ENCODE results near the gene FBXO45.
"Not testable (repeated sequence)": the region's sequence is repeated elsewhere in the genome, so short reads cannot be mapped to it uniquely, and the experiment has no call there.

The FBXO45 gene

GRCh38 chr3:196546537-196546936, 21.9 kb upstream of the FBXO45 start:
- no peaks in the 10 kb centered on the region for H3K9me2 ChIP-seq (replicated peaks; ENCODE audit: low read depth, low read length)
- no peaks in the 10 kb centered on the region for H3K27me3 ChIP-seq (ENCODE audit: insufficient read depth, low read length, poor library complexity, severe bottlenecking)
- no peak overlapping the region for H3K9ac ChIP-seq (ENCODE audit: low read depth, low read length, poor library complexity, severe bottlenecking)
- H3K4me3 ChIP-seq (ENCODE audit: low read length, poor library complexity, severe bottlenecking), result no peak overlapping the region
- H3K79me2 ChIP-seq (ENCODE audit: insufficient read depth, low read length), result no peaks in the 10 kb centered on the region
- H2AFZ ChIP-seq (ENCODE audit: low read length), result no peak overlapping the region
- H3K36me3 ChIP-seq (ENCODE audit: insufficient read depth, low read length), result no peaks in the 10 kb centered on the region
- peaks cover 14% of the 10 kb centered on the region; the same call in 1 of the 2 replicates for H3K9me3 ChIP-seq (ENCODE audit: insufficient read depth, low read depth, low read length)
- no peak overlapping the region for H3K4me2 ChIP-seq (ENCODE audit: low read depth, low read length, poor library complexity, severe bottlenecking)
- H3K4me1 ChIP-seq (ENCODE audit: insufficient read depth, low read length, poor library complexity, severe bottlenecking), result no peaks in the 10 kb centered on the region
- TF ChIP-seq EZH2phosphoT487 (IDR thresholded peaks at IDR 0.05; ENCODE audit: borderline replicate concordance), result no peak
- TF ChIP-seq, protein P1, sequence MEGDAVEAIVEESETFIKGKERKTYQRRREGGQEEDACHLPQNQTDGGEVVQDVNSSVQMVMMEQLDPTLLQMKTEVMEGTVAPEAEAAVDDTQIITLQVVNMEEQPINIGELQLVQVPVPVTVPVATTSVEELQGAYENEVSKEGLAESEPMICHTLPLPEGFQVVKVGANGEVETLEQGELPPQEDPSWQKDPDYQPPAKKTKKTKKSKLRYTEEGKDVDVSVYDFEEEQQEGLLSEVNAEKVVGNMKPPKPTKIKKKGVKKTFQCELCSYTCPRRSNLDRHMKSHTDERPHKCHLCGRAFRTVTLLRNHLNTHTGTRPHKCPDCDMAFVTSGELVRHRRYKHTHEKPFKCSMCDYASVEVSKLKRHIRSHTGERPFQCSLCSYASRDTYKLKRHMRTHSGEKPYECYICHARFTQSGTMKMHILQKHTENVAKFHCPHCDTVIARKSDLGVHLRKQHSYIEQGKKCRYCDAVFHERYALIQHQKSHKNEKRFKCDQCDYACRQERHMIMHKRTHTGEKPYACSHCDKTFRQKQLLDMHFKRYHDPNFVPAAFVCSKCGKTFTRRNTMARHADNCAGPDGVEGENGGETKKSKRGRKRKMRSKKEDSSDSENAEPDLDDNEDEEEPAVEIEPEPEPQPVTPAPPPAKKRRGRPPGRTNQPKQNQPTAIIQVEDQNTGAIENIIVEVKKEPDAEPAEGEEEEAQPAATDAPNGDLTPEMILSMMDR (conservative IDR thresholded peaks at IDR 0.05; ENCODE audit: low read length), result no peak
- H4K20me1 ChIP-seq (ENCODE audit: insufficient read depth, low read length, poor library complexity, severe bottlenecking), result no peaks in the 10 kb centered on the region
- H3F3A ChIP-seq (ENCODE audit: low read depth), result no peaks in the 10 kb centered on the region

DNA sequence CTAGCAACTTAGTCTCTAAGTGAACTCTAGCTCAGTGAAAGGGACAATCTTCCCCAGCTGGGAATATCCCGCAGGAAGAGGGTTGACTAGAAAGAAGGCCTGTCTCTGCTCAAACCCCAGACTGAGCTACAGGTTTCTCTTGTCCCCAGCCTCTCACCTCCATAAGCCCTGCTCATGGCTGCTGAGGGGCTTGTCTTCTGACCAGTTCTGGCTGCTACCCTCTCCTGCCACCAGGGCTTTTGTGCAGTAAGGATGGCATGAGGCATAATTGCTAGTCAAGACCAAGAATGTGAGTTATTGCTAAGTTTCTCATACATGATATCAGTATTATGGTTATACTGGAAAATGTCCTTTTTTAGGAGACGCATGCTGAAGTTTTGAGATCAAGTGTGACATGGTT, 21.4 kb upstream of the FBXO45 start:
- Histone ChIP-seq H3K4me3 (ENCODE audit: low read length, poor library complexity, severe bottlenecking) (no peak overlapping the region), H3K4me2 (ENCODE audit: low read depth, low read length, poor library complexity, severe bottlenecking) (no peak overlapping the region), H3K79me2 (ENCODE audit: insufficient read depth, low read length) (no peaks in the 10 kb centered on the region), H2AFZ (ENCODE audit: low read length) (no peak overlapping the region), H3K4me1 (ENCODE audit: insufficient read depth, low read length, poor library complexity, severe bottlenecking) (no peaks in the 10 kb centered on the region), H4K20me1 (ENCODE audit: insufficient read depth, low read length, poor library complexity, severe bottlenecking) (no peaks in the 10 kb centered on the region), H3K27me3 (ENCODE audit: insufficient read depth, low read length, poor library complexity, severe bottlenecking) (no peaks in the 10 kb centered on the region), H3K9me2 (replicated peaks; ENCODE audit: low read depth, low read length) (no peaks in the 10 kb centered on the region), H3K9me3 (ENCODE audit: insufficient read depth, low read depth, low read length) (peaks cover 14% of the 10 kb centered on the region; the same call in 1 of the 2 replicates), H3K36me3 (ENCODE audit: insufficient read depth, low read length) (no peaks in the 10 kb centered on the region), H3K9ac (ENCODE audit: low read depth, low read length, poor library complexity, severe bottlenecking) (no peak overlapping the region), H3F3A (ENCODE audit: low read depth) (no peaks in the 10 kb centered on the region)
- no peak for TF ChIP-seq EZH2phosphoT487 (IDR thresholded peaks at IDR 0.05; ENCODE audit: borderline replicate concordance)
- TF ChIP-seq, protein P1 (conservative IDR thresholded peaks at IDR 0.05; ENCODE audit: low read length), result no peak

GRCh38 chr3:196549312-196549711, 19.1 kb upstream of the FBXO45 start:
- not testable (repeated sequence) for H3K79me2 ChIP-seq (ENCODE audit: insufficient read depth, low read length); H3K27me3 ChIP-seq (ENCODE audit: insufficient read depth, low read length, poor library complexity, severe bottlenecking); H3K9me2 ChIP-seq (replicated peaks; ENCODE audit: low read depth, low read length); H3K4me1 ChIP-seq (ENCODE audit: insufficient read depth, low read length, poor library complexity, severe bottlenecking); H3K4me2 ChIP-seq (ENCODE audit: low read depth, low read length, poor library complexity, severe bottlenecking); H3K9ac ChIP-seq (ENCODE audit: low read depth, low read length, poor library complexity, severe bottlenecking); H4K20me1 ChIP-seq (ENCODE audit: insufficient read depth, low read length, poor library complexity, severe bottlenecking); H3K36me3 ChIP-seq (ENCODE audit: insufficient read depth, low read length); H2AFZ ChIP-seq (ENCODE audit: low read length); H3K4me3 ChIP-seq (ENCODE audit: low read length, poor library complexity, severe bottlenecking); H3F3A ChIP-seq (ENCODE audit: low read depth)
- peaks cover 14% of the 10 kb centered on the region; the same call in 1 of the 2 replicates for H3K9me3 ChIP-seq (ENCODE audit: insufficient read depth, low read depth, low read length)

GRCh38 chr3:196550172-196550571, 18.3 kb upstream of the FBXO45 start:
- not testable (repeated sequence) for H3K9me2 ChIP-seq (replicated peaks; ENCODE audit: low read depth, low read length); H3K79me2 ChIP-seq (ENCODE audit: insufficient read depth, low read length); H4K20me1 ChIP-seq (ENCODE audit: insufficient read depth, low read length, poor library complexity, severe bottlenecking); H3K4me1 ChIP-seq (ENCODE audit: insufficient read depth, low read length, poor library complexity, severe bottlenecking); H3K9ac ChIP-seq (ENCODE audit: low read depth, low read length, poor library complexity, severe bottlenecking); H3F3A ChIP-seq (ENCODE audit: low read depth); H2AFZ ChIP-seq (ENCODE audit: low read length); H3K27me3 ChIP-seq (ENCODE audit: insufficient read depth, low read length, poor library complexity, severe bottlenecking); H3K4me3 ChIP-seq (ENCODE audit: low read length, poor library complexity, severe bottlenecking); H3K4me2 ChIP-seq (ENCODE audit: low read depth, low read length, poor library complexity, severe bottlenecking); H3K36me3 ChIP-seq (ENCODE audit: insufficient read depth, low read length)
- H3K9me3 ChIP-seq (ENCODE audit: insufficient read depth, low read depth, low read length), result peaks cover 14% of the 10 kb centered on the region; the same call in 1 of the 2 replicates
